ENCODE data around the gene STAG3. TPM values are rescaled to one million over a fixed set of nuclear protein-coding genes. Genes with fewer than 3 reads are reported as not detected.

Gene STAG3
- total and polyA plus RNA-seq, 10 of the 15 experiments (the other 5 are each of a cell fraction or from before 2014, with no cell fraction given), result 73.0 to 306 (median 120) TPM

DNA sequence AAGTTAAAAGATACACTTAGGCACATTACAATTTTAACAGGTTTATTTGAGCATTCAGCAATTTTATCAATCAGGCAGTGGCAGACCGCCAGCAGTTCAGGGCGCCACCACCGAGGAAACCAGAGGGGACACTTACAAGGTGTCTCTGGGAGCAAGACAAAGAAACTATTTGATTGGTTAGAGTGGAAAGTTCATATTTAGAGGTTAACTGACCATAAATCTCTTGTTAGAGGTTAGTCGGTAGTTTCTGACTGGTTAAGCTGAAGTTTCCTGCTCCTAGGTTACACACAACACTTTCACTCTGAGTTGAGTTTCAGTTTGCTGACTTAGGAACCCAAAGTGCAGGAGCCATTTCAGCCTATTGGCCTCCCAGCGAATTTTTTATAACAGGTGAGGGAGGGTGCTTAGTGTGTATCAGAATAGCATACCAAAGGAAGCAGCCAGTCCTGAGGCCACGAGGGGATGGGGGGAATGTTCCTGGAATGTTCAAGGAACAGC, 31.2 kb downstream of the STAG3 start (continued):
- TF ChIP-seq, protein P1, sequence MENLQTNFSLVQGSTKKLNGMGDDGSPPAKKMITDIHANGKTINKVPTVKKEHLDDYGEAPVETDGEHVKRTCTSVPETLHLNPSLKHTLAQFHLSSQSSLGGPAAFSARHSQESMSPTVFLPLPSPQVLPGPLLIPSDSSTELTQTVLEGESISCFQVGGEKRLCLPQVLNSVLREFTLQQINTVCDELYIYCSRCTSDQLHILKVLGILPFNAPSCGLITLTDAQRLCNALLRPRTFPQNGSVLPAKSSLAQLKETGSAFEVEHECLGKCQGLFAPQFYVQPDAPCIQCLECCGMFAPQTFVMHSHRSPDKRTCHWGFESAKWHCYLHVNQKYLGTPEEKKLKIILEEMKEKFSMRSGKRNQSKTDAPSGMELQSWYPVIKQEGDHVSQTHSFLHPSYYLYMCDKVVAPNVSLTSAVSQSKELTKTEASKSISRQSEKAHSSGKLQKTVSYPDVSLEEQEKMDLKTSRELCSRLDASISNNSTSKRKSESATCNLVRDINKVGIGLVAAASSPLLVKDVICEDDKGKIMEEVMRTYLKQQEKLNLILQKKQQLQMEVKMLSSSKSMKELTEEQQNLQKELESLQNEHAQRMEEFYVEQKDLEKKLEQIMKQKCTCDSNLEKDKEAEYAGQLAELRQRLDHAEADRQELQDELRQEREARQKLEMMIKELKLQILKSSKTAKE (IDR thresholded peaks at IDR 0.05; ENCODE audit: low read depth, poor library complexity, severe bottlenecking), result peak; percentile 60
- TF ChIP-seq NFXL1 (IDR thresholded peaks at IDR 0.05; ENCODE audit: borderline replicate concordance), result no peak
- TF ChIP-seq SUPT20H (IDR thresholded peaks at IDR 0.05; ENCODE audit: borderline replicate concordance, control insufficient read depth, low read depth, low read length), result no peak
- TF ChIP-seq, protein P2, sequence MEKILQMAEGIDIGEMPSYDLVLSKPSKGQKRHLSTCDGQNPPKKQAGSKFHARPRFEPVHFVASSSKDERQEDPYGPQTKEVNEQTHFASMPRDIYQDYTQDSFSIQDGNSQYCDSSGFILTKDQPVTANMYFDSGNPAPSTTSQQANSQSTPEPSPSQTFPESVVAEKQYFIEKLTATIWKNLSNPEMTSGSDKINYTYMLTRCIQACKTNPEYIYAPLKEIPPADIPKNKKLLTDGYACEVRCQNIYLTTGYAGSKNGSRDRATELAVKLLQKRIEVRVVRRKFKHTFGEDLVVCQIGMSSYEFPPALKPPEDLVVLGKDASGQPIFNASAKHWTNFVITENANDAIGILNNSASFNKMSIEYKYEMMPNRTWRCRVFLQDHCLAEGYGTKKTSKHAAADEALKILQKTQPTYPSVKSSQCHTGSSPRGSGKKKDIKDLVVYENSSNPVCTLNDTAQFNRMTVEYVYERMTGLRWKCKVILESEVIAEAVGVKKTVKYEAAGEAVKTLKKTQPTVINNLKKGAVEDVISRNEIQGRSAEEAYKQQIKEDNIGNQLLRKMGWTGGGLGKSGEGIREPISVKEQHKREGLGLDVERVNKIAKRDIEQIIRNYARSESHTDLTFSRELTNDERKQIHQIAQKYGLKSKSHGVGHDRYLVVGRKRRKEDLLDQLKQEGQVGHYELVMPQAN (conservative IDR thresholded peaks at IDR 0.05), result no peak
- TF ChIP-seq, protein P3, sequence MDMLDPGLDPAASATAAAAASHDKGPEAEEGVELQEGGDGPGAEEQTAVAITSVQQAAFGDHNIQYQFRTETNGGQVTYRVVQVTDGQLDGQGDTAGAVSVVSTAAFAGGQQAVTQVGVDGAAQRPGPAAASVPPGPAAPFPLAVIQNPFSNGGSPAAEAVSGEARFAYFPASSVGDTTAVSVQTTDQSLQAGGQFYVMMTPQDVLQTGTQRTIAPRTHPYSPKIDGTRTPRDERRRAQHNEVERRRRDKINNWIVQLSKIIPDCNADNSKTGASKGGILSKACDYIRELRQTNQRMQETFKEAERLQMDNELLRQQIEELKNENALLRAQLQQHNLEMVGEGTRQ (IDR thresholded peaks at IDR 0.05; ENCODE audit: borderline replicate concordance, low read depth, low read length), result no peak
- no peak for TF ChIP-seq MYC (IDR thresholded peaks at IDR 0.05; ENCODE audit: insufficient read depth, insufficient read length, insufficient replicate concordance, low read length, severe bottlenecking)
- TF ChIP-seq NR2C1 (IDR thresholded peaks at IDR 0.05), result peak; percentile 79
- TF ChIP-seq, protein P4, sequence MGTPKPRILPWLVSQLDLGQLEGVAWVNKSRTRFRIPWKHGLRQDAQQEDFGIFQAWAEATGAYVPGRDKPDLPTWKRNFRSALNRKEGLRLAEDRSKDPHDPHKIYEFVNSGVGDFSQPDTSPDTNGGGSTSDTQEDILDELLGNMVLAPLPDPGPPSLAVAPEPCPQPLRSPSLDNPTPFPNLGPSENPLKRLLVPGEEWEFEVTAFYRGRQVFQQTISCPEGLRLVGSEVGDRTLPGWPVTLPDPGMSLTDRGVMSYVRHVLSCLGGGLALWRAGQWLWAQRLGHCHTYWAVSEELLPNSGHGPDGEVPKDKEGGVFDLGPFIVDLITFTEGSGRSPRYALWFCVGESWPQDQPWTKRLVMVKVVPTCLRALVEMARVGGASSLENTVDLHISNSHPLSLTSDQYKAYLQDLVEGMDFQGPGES (IDR thresholded peaks at IDR 0.05), result no peak
- peak; percentile 77 for TF ChIP-seq NR2F1 (conservative IDR thresholded peaks at IDR 0.05)
- TF ChIP-seq HDAC6 (IDR thresholded peaks at IDR 0.05; ENCODE audit: unreplicated experiment), result no peak
- TF ChIP-seq, protein P5, sequence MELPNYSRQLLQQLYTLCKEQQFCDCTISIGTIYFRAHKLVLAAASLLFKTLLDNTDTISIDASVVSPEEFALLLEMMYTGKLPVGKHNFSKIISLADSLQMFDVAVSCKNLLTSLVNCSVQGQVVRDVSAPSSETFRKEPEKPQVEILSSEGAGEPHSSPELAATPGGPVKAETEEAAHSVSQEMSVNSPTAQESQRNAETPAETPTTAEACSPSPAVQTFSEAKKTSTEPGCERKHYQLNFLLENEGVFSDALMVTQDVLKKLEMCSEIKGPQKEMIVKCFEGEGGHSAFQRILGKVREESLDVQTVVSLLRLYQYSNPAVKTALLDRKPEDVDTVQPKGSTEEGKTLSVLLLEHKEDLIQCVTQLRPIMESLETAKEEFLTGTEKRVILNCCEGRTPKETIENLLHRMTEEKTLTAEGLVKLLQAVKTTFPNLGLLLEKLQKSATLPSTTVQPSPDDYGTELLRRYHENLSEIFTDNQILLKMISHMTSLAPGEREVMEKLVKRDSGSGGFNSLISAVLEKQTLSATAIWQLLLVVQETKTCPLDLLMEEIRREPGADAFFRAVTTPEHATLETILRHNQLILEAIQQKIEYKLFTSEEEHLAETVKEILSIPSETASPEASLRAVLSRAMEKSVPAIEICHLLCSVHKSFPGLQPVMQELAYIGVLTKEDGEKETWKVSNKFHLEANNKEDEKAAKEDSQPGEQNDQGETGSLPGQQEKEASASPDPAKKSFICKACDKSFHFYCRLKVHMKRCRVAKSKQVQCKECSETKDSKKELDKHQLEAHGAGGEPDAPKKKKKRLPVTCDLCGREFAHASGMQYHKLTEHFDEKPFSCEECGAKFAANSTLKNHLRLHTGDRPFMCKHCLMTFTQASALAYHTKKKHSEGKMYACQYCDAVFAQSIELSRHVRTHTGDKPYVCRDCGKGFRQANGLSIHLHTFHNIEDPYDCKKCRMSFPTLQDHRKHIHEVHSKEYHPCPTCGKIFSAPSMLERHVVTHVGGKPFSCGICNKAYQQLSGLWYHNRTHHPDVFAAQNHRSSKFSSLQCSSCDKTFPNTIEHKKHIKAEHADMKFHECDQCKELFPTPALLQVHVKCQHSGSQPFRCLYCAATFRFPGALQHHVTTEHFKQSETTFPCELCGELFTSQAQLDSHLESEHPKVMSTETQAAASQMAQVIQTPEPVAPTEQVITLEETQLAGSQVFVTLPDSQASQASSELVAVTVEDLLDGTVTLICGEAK (IDR thresholded peaks at IDR 0.05; ENCODE audit: borderline replicate concordance), result no peak
- peak; percentile 62 for TF ChIP-seq IKZF1 (conservative IDR thresholded peaks at IDR 0.05)
- TF ChIP-seq, protein P6, sequence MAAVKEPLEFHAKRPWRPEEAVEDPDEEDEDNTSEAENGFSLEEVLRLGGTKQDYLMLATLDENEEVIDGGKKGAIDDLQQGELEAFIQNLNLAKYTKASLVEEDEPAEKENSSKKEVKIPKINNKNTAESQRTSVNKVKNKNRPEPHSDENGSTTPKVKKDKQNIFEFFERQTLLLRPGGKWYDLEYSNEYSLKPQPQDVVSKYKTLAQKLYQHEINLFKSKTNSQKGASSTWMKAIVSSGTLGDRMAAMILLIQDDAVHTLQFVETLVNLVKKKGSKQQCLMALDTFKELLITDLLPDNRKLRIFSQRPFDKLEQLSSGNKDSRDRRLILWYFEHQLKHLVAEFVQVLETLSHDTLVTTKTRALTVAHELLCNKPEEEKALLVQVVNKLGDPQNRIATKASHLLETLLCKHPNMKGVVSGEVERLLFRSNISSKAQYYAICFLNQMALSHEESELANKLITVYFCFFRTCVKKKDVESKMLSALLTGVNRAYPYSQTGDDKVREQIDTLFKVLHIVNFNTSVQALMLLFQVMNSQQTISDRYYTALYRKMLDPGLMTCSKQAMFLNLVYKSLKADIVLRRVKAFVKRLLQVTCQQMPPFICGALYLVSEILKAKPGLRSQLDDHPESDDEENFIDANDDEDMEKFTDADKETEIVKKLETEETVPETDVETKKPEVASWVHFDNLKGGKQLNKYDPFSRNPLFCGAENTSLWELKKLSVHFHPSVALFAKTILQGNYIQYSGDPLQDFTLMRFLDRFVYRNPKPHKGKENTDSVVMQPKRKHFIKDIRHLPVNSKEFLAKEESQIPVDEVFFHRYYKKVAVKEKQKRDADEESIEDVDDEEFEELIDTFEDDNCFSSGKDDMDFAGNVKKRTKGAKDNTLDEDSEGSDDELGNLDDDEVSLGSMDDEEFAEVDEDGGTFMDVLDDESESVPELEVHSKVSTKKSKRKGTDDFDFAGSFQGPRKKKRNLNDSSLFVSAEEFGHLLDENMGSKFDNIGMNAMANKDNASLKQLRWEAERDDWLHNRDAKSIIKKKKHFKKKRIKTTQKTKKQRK (IDR thresholded peaks at IDR 0.05; ENCODE audit: low read depth, low read length), result no peak
- TF ChIP-seq POLR2AphosphoS5 (IDR thresholded peaks at IDR 0.05; ENCODE audit: low read length), result no peak
- TF ChIP-seq PAX5 (IDR thresholded peaks at IDR 0.05; ENCODE audit: borderline replicate concordance, low read depth, low read length), result no peak
